Progenitor cell of endocrine pancreas (in vitro differentiated cells): ENCODE data around the gene CRK. TPM values are rescaled to one million over a fixed set of nuclear protein-coding genes. Genes with fewer than 3 reads are reported as not detected.

Experiments used
- DNase-seq: peaks from one replicate; pipeline ENCODE4 v3.0.0; 2021; ENCODE audit warnings: low spot score; ENCODE audit not compliant: unreplicated experiment
- H3K27ac Mint-ChIP-seq: 2 replicates; pipeline ENCODE4 v1.8.0; 2021; ENCODE audit warnings: mild to moderate bottlenecking, moderate library complexity, mixed read lengths
- H3K27me3 Mint-ChIP-seq: 2 replicates; pipeline ENCODE4 v1.8.0; 2021; ENCODE audit warnings: mixed read lengths
- H3K36me3 Mint-ChIP-seq: 2 replicates; pipeline ENCODE4 v1.8.0; 2022; ENCODE audit warnings: mixed read lengths; ENCODE audit not compliant: insufficient read depth
- H3K4me1 Mint-ChIP-seq: 2 replicates; pipeline ENCODE4 v1.8.0; 2021; ENCODE audit warnings: low read depth, mixed read lengths
- H3K4me3 Mint-ChIP-seq: 2 replicates; pipeline ENCODE4 v1.8.0; 2021; ENCODE audit warnings: low read depth, mild to moderate bottlenecking, moderate library complexity, mixed read lengths
- H3K9me3 Mint-ChIP-seq: 2 replicates; pipeline ENCODE4 v1.8.0; 2021; ENCODE audit warnings: low read depth, mixed read lengths
- CTCF ChIP-seq: fragments of 200-600 bp; sonication (generic); IDR thresholded peaks from one replicate; pipeline ENCODE4 v1.5.0; 2021; ENCODE audit warnings: antibody characterized with exemption, mild to moderate bottlenecking; ENCODE audit not compliant: unreplicated experiment
- total RNA-seq: library from RNA; stranded (reverse); gene quantifications from 2 replicates; pipeline ENCODE4 v1.2.1, GENCODE V29; 2021

The CRK gene
- total RNA-seq, 1 donor from 2014 or later = 41.6 TPM

GRCh38 chr17:1375615-1376014 is 80.4 kb downstream of the CRK start:
- Mint-ChIP-seq H3K4me1 (peaks cover 39% of the 10 kb centered on the region), H3K27me3 (no peaks in the 10 kb centered on the region), H3K4me3 (no peak overlapping the region), H3K9me3 (no peaks in the 10 kb centered on the region), H3K27ac (peak overlapping the region; percentile 76), H3K36me3 (peaks cover 6% of the 10 kb centered on the region)
- no peak for DNase-seq
- TF ChIP-seq CTCF = no peak

GRCh38 chr17:1374431-1375177 is 81.4 kb downstream of the CRK start:
- Mint-ChIP-seq H3K27ac (peak overlapping the region; percentile 15), H3K4me3 (no peak overlapping the region), H3K9me3 (no peaks in the 10 kb centered on the region), H3K36me3 (peaks cover 6% of the 10 kb centered on the region), H3K27me3 (no peaks in the 10 kb centered on the region), H3K4me1 (peaks cover 35% of the 10 kb centered on the region)
- no peak for TF ChIP-seq CTCF
- DNase-seq = no peak

GRCh38 chr17:1373707-1374237 is 82.3 kb downstream of the CRK start:
- no peaks in the 10 kb centered on the region for H3K27me3 Mint-ChIP-seq
- peaks cover 5% of the 10 kb centered on the region for H3K36me3 Mint-ChIP-seq
- H3K4me1 Mint-ChIP-seq = peaks cover 29% of the 10 kb centered on the region
- no peaks in the 10 kb centered on the region for H3K9me3 Mint-ChIP-seq
- peak overlapping the region; percentile 15 for H3K27ac Mint-ChIP-seq
- H3K4me3 Mint-ChIP-seq = no peak overlapping the region
- TF ChIP-seq CTCF = no peak
- DNase-seq = no peak

GRCh38 chr17:1372618-1373017 is 83.4 kb downstream of the CRK start:
- H3K27ac Mint-ChIP-seq = peak overlapping the region; percentile 69

More at GRCh38 chr17:1372618-1373017, 83.4 kb downstream of the CRK start:
- Mint-ChIP-seq H3K9me3 (no peaks in the 10 kb centered on the region), H3K4me1 (peaks cover 27% of the 10 kb centered on the region), H3K36me3 (peaks cover 1% of the 10 kb centered on the region), H3K4me3 (no peak overlapping the region), H3K27me3 (no peaks in the 10 kb centered on the region)
- TF ChIP-seq CTCF = no peak
- no peak for DNase-seq
